Right forelimb (tissue), 1 donor: Measurements from ENCODE around the gene CLCN6.
A peak's percentile ranks its signal among the peaks of the same experiment; 100 is the strongest.

Experiments
- DNase-seq: peaks from one replicate; pipeline ENCODE4 v3.0.0-alpha.2; 2018

Gene CLCN6, protein sequence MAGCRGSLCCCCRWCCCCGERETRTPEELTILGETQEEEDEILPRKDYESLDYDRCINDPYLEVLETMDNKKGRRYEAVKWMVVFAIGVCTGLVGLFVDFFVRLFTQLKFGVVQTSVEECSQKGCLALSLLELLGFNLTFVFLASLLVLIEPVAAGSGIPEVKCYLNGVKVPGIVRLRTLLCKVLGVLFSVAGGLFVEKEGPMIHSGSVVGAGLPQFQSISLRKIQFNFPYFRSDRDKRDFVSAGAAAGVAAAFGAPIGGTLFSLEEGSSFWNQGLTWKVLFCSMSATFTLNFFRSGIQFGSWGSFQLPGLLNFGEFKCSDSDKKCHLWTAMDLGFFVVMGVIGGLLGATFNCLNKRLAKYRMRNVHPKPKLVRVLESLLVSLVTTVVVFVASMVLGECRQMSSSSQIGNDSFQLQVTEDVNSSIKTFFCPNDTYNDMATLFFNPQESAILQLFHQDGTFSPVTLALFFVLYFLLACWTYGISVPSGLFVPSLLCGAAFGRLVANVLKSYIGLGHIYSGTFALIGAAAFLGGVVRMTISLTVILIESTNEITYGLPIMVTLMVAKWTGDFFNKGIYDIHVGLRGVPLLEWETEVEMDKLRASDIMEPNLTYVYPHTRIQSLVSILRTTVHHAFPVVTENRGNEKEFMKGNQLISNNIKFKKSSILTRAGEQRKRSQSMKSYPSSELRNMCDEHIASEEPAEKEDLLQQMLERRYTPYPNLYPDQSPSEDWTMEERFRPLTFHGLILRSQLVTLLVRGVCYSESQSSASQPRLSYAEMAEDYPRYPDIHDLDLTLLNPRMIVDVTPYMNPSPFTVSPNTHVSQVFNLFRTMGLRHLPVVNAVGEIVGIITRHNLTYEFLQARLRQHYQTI

GRCh38 chr1:11805422-11806306 lies at the start of gene CLCN6, which contains the start of gene MTHFR:
CLCN6 (plus strand) TSS chr1:11806191; CDS start chr1:11806263, 72 bp downstream.
MTHFR (minus strand) TSS chr1:11805964; CDS start chr1:11803116, 2,848 bp downstream.
- peak; percentile 99 for DNase-seq

GRCh38 chr1:11757047-11757446 lies 48.9 kb upstream of the CLCN6 start:
- DNase-seq, result no peak

DNA sequence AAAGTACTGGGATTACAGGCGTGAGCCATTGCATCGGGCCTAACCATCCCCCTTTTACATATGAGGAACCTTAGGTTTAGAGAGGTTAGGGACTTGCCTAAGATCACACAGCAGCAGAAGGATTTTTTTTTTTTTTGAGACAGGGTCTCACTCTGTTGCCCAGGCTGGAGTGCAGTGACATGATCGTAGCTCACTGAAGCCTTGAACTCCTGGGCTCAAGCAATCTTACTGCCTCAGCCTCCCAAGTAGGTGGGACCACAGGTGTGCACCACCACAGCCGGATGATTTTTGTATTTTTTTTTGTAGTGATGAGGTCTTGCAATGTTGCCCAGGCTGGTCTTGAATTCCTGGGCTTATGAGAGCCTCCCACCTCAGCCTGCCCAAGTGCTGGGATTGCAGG lies 46.2 kb upstream of the CLCN6 start:
- no peak for DNase-seq

- no peak for DNase-seq
These were observed 44.7 kb upstream of the CLCN6 start for GRCh38 chr1:11761285-11761684.

DNA sequence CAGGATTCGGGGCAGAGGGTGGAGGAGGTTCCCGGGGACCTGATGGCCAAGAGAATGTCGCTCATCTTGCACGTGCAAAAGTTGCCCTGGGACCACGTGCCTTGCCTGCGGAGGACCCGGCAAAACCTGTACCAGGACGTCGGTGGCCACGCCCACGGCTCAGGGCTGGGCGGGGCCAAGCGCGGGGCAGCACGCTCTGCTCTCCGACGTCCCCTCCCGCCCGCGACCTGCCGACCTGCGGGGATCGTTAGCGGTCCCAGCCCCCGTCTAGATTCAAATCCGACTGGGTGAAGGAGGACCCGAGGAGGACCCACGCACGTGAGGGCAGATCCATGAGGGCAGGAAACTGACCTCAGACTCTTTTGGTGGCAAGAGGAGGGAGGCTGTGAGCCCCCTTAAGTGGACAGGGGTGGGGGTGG lies 44.0 kb upstream of the CLCN6 start, which contains the start of gene C1orf167:
Gene C1orf167, plus strand, starts transcription at position 206 of the 419 bp plus-strand sequence. CDS start 2,208 bp downstream, outside the sequence.
- no peak for DNase-seq

- DNase-seq, result no peak
These were observed 41.9 kb upstream of the CLCN6 start for GRCh38 chr1:11764115-11764514.

- DNase-seq, result no peak
These were observed 41.5 kb upstream of the CLCN6 start for GRCh38 chr1:11764519-11764918.

DNA sequence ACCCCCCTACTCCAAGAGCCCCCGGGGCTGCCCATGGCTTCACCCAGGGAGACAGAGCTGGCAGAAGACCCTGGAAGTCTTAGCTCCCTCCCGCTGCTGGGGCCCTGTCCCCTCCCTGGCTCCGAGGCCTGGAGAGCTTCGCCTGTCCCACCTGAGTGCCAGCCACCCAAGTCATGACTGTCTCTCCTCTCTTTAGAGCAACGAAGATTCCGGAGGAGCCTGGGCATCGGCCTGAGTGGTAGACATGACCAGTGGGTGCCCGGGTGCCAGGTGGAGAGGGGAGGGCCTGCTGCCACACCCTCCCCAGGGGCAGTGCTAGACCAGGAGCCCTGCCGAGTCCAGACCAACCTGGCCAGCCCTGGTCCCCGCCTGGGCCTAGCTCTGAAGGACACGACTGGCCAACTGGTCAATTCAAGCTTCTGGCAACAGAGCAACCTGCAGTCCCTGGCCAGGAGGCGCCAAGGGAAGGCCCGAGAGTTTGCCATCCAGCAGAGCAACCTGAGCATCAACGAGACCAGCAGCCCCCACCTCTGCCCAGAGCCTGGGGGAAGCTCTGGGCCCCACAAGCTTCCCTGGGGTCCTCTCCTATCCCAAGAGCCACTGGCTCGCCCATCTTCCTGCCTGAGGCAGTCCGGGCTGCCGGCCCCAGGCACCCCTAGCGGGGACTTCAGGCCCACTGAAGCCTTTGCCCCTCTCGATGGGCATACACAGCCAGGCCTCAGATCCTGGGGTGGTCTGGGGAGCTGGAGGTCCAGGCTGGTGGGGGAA lies 40.1 kb upstream of the CLCN6 start:
- no peak for DNase-seq

GRCh38 chr1:11766429-11766776 lies 39.6 kb upstream of the CLCN6 start:
- no peak for DNase-seq

DNA sequence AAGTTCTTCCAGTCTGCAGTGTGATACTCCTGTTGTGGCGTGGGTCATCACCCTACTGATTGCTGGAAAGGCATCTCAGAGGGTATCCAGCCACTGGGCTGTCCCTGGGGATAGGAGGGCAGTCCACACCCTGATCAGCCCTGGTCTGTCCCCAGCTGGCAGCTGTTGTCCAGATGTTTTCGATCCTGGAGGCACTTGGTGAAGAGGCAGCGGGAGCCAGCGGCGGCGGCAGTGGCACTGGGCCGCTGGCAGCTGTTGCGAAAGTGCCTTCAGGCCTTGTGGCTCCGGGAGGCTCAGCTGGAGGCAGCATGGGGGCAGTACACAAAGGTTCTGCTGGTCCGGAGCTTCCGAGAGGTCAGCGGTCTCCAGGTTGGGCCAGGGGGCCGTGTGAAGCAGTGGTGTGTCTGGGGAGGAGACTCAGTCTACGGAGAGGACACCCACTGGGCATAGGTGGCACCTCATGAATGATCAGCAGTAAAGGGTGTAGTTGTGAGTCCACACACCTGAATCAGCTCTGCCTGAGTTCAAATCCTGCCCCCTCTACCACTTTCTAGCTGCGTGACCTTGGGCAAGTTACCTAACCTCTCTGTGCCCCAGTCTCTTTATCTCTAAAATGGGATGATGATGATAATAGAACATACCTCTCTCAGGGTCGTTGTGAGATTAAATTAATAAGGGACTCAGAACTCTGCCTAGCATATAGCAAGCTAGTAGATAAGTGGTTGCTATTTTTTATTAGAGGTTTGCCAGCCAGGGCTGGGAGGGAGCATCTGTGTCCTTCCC lies 37.9 kb upstream of the CLCN6 start:
- DNase-seq, result no peak

DNA sequence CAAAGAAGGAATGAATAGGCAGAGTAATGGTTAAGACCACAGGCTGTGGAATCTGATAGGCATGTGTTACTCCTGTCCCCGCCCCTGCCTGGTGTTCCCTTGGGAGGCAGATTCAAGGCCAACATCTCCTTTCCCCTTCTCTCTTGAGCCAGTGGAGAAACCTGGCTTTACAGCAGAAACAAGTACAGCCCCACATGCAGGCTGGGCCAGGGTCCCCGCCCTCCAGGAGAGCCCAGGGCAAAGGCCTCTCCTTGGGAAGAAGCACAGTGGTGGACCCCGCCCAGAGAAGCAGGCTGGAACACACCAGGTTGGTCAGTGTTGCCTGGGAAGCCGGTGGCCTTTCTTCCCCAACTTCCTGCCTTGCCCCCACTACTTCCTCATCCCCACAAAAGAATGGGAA lies 37.2 kb upstream of the CLCN6 start:
- no peak for DNase-seq

- DNase-seq, result no peak
These were observed 36.7 kb upstream of the CLCN6 start for GRCh38 chr1:11769274-11769673.

DNA sequence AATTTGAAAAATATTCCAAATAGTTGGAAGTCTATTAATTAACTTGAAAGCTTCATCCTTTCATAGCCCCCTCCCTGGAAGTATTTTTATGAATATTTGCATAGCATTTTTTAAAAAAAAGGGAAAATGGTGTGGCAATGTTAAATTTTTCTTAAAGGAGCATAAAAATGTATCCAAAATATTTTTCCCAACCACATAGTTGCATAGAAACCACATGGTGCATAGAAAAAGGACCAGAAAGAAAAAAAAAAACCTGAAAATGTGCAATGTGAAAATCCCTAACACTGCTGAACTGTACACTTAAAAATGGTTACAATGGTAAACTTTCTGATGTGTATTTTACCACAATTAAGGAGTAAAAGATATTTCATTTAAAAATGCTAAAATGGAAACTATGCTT lies 36.0 kb upstream of the CLCN6 start:
- DNase-seq, result no peak

GRCh38 chr1:11771481-11772043 lies 34.4 kb upstream of the CLCN6 start:
- DNase-seq, result no peak

DNA sequence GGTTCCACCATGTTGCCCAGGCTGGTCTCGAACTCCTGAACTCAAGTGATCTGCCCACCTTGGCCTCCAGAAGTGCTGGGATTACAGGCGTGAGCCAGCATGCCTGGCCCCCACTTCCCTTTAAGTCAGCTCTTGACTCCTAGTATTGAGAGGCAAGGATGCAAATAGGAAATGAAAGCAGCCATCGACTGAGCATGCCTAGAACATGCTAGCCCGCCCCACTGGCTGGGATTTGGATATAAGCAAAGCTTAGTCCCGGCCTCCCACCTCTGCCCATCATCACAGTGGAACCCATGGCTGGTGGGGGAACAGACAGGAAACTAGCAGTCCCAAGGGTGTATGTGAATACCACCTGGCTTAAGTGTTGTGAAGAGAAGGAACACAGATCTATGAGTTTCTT lies 33.5 kb upstream of the CLCN6 start:
- DNase-seq, result no peak

DNA sequence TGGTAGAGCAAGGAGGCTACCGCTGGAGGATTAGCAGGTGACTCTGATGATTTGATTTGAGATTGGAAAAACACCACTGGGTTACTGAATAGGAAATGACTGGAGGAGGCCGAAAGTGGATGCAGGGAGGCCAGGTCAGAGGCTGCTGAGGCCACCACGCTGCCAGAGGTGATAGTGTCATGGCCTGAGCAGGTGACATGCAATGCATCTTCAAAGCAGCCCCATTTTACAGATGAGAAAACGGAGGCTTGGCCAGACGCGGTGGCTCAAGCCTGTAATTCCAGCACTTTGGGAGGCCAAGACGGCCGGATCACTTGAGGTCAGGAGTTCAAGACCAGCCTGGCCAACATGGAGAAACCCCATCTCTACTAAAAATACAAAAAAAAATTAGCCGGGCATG lies 31.2 kb upstream of the CLCN6 start:
- DNase-seq, result no peak

DNA sequence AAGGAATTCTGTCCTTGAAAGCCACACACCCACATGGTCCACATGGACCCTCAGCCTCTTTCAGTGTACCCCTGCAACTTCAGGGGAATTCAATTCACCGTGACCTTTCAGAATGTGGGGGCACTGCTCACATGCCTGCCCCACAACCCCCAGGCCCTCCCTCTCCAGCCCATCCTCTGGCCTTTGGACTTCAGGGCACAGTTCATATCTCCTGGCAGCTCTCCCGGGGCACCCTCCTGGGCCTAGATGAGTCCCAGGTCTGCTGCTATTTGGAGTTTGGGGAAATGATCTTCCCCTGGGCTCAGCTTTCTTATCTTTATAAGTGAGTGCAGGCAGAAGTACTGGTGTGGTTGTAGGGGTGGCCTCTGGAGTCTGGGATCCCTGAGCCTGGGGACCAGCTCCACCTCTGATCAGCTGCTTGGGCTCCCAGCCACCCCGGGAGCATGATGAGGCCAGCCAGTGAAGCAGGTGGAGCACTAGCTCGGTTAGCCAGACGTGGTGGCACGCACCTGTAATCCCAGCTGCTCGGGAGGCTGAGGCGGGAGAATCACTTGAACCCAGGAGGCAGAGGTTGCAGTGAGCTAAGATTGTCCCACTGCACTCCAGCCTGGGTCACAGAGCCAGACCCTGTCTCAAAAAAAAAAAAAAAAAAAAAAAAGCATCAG lies 28.2 kb upstream of the CLCN6 start:
- DNase-seq, result no peak

DNA sequence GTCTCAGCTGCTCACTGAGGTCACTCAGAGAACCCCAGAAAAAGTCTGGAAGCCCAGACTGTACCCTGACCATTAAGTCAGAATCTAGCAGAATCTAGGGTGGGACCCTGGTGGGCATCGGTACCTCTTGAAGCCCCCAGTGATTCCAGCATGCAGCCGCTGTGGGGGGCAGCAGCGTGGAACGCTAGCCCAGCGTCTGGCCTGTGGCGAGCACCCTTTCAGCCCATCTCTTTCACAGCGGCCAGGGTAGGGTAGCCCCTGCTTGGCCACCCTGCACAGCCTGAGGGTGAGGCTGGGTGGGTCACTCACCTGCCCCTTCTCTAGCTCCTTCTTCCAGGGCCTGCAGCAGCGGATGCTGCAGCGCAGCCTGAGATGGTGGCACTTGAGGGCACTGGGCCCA lies 27.7 kb upstream of the CLCN6 start:
- DNase-seq, result no peak

GRCh38 chr1:11778844-11779623 lies 27.0 kb upstream of the CLCN6 start:
- no peak for DNase-seq
